ENCODE results near the gene UROC1.

The UROC1 gene

GRCh38 chr3:126456766-126457388 is 60.7 kb downstream of the UROC1 start:
- no peak for DNase-seq

GRCh38 chr3:126456211-126456610 is 61.4 kb downstream of the UROC1 start:
- no peak for DNase-seq

GRCh38 chr3:126454437-126455198 is 63.0 kb downstream of the UROC1 start:
- no peak for DNase-seq

DNA sequence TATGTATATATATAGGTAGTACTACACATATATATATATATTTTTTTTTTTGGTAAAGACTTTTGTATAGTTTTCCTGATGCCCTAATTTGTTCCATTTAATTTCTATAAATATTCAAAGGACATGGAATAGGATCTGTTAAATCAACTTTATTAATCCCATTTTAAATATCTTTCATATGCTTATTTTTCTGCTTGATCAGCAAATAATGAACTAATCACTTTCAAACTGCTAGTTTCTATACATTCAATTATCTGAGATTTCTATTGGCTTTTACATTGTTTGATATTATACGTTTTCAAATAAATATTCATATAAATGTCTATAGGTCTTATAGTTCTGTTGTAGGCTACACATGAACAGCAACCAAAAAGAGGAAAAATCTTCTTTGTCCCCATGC is 63.5 kb downstream of the UROC1 start:
- DNase-seq = no peak

- no peak for DNase-seq
Observed at GRCh38 chr3:126452213-126452612, 65.4 kb downstream of the UROC1 start.

DNA sequence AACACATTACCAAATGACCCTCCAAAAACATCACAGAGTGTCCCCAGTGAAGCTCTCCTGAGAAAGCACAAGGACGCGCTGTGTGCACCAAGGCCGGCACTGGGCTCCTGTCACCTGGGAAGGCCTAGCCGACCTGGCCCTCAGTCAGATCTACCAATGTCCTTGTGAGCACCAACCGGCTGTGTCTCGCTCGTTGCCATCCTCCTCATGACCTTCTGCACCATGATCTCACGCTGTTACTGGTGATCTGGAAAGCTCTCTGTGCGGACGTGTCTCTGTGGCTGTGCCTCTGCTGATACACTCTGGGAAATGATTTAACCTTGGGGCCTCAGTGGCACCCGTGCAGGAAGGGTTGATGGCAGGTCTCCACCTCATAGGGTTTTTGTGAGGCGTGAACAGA is 66.1 kb downstream of the UROC1 start:
- no peak for DNase-seq

- no peak for DNase-seq
Observed at GRCh38 chr3:126450744-126451143, 66.8 kb downstream of the UROC1 start.

- DNase-seq = no peak
Observed at GRCh38 chr3:126450219-126450618, 67.4 kb downstream of the UROC1 start.

DNA sequence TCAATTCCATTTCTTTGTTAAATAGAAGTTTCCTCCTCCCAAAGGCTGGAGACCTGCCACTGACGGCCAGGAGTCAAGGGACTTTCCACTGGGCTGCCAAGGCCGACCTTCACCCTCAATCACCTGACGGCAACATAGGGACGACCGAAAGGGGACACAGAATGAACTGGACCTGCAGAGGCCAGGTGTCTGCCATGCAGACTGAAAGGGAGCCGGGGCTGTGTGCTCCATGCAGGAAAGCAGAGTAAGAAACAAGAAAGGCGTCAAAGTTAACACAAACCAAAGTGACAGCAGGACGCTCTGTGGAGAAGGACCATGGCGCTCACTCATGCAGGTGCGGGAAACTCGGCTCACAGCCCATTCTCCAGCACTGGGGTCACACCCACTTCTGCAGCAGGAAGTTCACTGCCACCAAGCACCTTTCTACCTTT is 67.9 kb downstream of the UROC1 start:
- no peak for DNase-seq

- DNase-seq = no peak
Observed at GRCh38 chr3:126448893-126449180, 68.7 kb downstream of the UROC1 start.

GRCh38 chr3:126448136-126448892 is 69.3 kb downstream of the UROC1 start:
- DNase-seq = no peak

GRCh38 chr3:126447456-126448106 is 70.0 kb downstream of the UROC1 start:
- DNase-seq = no peak

DNA sequence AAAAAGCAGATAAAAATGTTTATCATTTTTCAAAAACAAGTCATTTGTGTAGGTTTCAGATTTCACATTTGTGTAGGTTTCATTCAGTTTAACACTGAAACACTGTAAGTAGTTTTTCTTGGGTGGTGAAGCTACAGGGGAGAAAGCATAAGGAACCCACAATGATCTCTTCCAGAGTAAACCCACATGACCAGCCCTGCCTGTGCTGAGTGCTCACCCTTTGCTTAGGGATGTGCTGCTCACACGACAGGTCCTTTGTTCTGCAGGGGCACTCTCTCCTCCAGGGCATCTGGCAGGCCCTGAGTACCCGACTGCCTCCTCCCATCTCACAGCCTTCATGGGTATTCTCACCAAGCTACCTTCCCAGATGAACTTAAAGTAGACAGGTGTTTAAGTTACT is 70.8 kb downstream of the UROC1 start:
- no peak for DNase-seq

DNA sequence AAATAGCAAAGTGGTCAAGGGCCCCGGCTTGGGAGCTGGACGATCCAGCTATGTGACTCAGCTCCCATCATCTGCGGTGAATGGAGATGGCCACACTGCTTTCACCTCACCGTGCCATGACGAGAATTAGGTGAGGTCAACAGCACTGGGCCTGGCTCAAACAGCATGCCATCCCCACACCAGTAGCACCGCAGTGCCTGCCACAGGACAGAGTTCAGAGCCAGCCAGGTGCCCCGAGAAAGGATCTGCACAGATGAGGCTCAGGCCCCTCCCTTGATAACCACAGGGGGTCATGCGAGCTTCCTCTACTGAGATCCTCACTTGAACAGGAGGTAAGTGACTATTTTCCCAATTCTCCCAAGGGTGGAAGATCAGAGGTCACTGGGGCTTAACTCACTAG is 71.3 kb downstream of the UROC1 start:
- DNase-seq = no peak

DNA sequence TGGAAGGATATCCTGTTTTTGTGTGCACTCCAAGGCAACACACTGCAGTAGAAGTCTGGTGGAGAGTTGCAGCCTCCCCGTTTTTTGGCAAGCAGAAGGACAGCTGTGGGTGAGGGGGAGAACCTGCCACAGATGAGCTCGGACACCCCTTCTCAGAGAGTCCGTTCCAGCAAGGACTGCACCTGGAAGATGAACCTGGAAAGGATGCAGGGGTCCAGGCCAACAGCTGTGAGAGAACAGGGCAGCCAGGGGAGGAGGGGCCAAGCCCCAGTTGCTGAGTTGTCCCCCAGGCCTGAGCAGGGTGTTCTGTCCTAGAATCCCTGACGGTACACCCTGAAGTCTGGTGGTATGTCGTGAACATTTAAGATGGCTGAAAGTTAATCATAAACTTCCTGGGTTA is 72.1 kb downstream of the UROC1 start:
- no peak for DNase-seq

DNA sequence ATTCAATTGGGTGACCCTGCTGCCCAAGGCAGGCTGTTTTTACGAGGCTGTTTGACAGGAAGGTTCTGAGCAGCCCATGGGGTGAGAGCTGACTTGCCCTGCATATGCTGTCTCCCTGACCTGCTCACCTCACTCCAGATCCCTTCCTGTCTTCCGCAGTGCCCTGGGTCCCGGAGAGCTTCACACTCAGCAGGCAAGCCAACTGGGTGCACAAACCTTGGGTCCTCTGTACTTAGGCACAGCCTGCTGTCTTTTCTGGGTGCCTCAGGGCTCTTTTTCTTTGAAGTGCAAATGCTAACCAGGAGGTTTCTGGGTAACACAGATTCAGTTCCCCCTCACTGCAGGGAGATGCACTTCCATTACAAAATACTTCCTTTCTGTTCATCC is 74.7 kb downstream of the UROC1 start:
- DNase-seq = no peak

DNA sequence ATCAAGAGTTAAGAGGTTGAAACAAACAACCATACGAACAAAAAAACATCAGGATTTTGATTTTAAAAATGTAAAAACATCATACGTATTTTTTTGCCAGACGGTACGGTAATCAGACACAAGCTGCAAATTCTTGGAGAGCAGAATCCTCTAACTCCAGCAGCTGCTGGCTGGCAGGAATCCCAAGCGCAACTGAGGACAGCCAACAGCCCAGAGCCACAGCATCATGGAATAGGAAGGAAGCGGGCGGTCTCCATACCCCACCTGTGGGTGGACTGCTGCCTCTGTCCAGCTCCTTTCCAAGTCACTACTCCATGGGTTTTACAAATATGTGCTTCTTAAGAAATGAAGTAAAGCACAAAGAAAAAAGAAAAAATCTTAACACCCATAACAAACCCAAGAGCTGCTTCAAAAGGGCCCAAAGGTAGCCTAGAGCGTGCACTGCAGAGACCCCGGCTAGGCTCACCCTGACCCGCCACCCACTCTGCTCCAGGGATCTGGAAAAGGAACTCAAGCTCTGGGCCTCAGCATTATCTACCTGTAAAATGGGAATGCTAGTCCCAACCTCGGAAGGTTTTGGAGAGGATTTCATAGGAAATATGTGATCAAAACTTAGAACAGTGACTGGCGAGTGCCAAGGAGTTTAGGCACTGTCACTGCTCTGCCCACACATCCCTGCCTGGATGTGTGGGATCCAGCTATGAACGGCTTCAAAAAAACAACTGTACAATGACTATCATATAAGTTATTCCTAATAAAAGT is 75.3 kb downstream of the UROC1 start:
- no peak for DNase-seq

- no peak for DNase-seq
Observed at GRCh38 chr3:126441256-126441880, 76.2 kb downstream of the UROC1 start.

DNA sequence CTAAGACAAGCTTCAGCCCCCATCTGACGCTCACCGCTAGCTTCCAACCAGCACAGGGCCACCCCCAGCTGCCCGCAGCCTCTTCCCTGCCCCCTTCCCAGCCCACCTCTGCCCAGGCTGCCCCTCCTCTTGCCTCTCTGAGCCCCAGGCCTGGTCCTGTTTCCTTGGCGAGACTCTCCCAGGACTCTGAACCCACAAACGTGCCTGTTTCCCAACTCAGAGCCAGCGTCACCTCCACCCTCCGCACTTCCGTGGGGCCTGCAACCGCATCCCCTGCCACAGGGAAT is 76.9 kb downstream of the UROC1 start:
- no peak for DNase-seq

- DNase-seq = no peak
Observed at GRCh38 chr3:126439968-126440708, 77.4 kb downstream of the UROC1 start.

GRCh38 chr3:126439346-126439967 is 78.1 kb downstream of the UROC1 start:
- no peak for DNase-seq

GRCh38 chr3:126438746-126439145 is 78.8 kb downstream of the UROC1 start:
- DNase-seq = no peak
